ENCODE data around the gene CTBP2. TPM values are rescaled to one million over a fixed set of nuclear protein-coding genes. Genes with fewer than 3 reads are reported as not detected.
A peak's percentile ranks its signal among the peaks of the same experiment; 100 is the strongest.

CTBP2 gene
- 100 to 1,000 TPM; 107 to 142 TPM for total RNA-seq
- long read RNA-seq, full-length matches to known transcripts = 10 of 81 reads
- long read RNA-seq, partial matches to known transcripts = 26 of 81 reads
- long read RNA-seq, other reads (novel, unspliced or antisense) = 45 of 81 reads

- intact Hi-C loops (cut with DNase I, micrococcal nuclease) = no loop called here
- DNase-seq (peak; percentile 63 to 64), ATAC-seq (peak; percentile 16)
Observed at GRCh38 chr10:125159932-125160855, at the start of gene CTBP2. Gene CTBP2, minus strand, starts transcription at chr10:125160563.

- no peak for ATAC-seq
- no peak for DNase-seq
- intact Hi-C loops (cut with DNase I, micrococcal nuclease) = no loop called here
Observed at GRCh38 chr10:125209591-125210355, 49.4 kb upstream of the CTBP2 start.

GRCh38 chr10:125208854-125209565, 48.6 kb upstream of the CTBP2 start:
- DNase-seq = no peak
- no peak for ATAC-seq
- intact Hi-C loops (cut with DNase I, micrococcal nuclease) = no loop called here

GRCh38 chr10:125206623-125207022, 46.3 kb upstream of the CTBP2 start:
- intact Hi-C loops (cut with DNase I, micrococcal nuclease) = no loop called here
- no peak for DNase-seq
- no peak for ATAC-seq

GRCh38 chr10:125205431-125205830, 45.1 kb upstream of the CTBP2 start:
- ATAC-seq (no peak), DNase-seq (no peak)
- intact Hi-C loops (cut with DNase I, micrococcal nuclease) = no loop called here

- no peak for DNase-seq
- intact Hi-C loops (cut with DNase I, micrococcal nuclease) = no loop called here
- ATAC-seq = no peak
Observed at GRCh38 chr10:125204400-125204799, 44.0 kb upstream of the CTBP2 start.

GRCh38 chr10:125203186-125203800, 42.9 kb upstream of the CTBP2 start:
- no peak for DNase-seq
- no peak for ATAC-seq
- intact Hi-C loops (cut with DNase I, micrococcal nuclease) = no loop called here

GRCh38 chr10:125201791-125202622, 41.6 kb upstream of the CTBP2 start:
- intact Hi-C loops (cut with DNase I, micrococcal nuclease) = no loop called here
- no peak for DNase-seq
- no peak for ATAC-seq

GRCh38 chr10:125201108-125201524, 40.8 kb upstream of the CTBP2 start:
- ATAC-seq (no peak), DNase-seq (no peak)
- intact Hi-C loops (cut with DNase I, micrococcal nuclease) = no loop called here

GRCh38 chr10:125200396-125200795, 40.0 kb upstream of the CTBP2 start:
- DNase-seq = no peak
- intact Hi-C loops (cut with DNase I, micrococcal nuclease) = no loop called here
- ATAC-seq = no peak

- ATAC-seq = no peak
- DNase-seq = no peak
- intact Hi-C loops (cut with DNase I, micrococcal nuclease) = no loop called here
Observed at GRCh38 chr10:125199270-125199669, 38.9 kb upstream of the CTBP2 start.

GRCh38 chr10:125194814-125195213, 34.5 kb upstream of the CTBP2 start:
- ATAC-seq (no peak), DNase-seq (no peak)
- intact Hi-C loops (cut with DNase I, micrococcal nuclease) = no loop called here

- intact Hi-C loops (cut with DNase I, micrococcal nuclease) = no loop called here
- DNase-seq (no peak), ATAC-seq (no peak)
Observed at GRCh38 chr10:125193306-125193877, 33.0 kb upstream of the CTBP2 start.

- ATAC-seq (no peak), DNase-seq (no peak)
- intact Hi-C loops (cut with DNase I, micrococcal nuclease) = no loop called here
Observed at GRCh38 chr10:125192620-125193019, 32.3 kb upstream of the CTBP2 start.

GRCh38 chr10:125192005-125192404, 31.6 kb upstream of the CTBP2 start:
- DNase-seq (no peak), ATAC-seq (no peak)
- intact Hi-C loops (cut with DNase I, micrococcal nuclease) = no loop called here

- intact Hi-C loops (cut with DNase I, micrococcal nuclease) = no loop called here
- no peak for DNase-seq
- ATAC-seq = no peak
Observed at GRCh38 chr10:125190946-125191345, 30.6 kb upstream of the CTBP2 start.

- DNase-seq (no peak), ATAC-seq (no peak)
- intact Hi-C loops (cut with DNase I, micrococcal nuclease) = no loop called here
Observed at GRCh38 chr10:125190414-125190813, 30.1 kb upstream of the CTBP2 start.

GRCh38 chr10:125189162-125189561, 28.8 kb upstream of the CTBP2 start:
- ATAC-seq = no peak
- intact Hi-C loops (cut with DNase I, micrococcal nuclease) = no loop called here
- no peak for DNase-seq

All from left colon (tissue), 2 donors.